HEK293 (cell line): ENCODE measurements around the gene MATN3.

Experiments
- ELK4 ChIP-seq: IDR thresholded peaks from 2 replicates; pipeline ENCODE4 v1.6.1; 2011; ENCODE audit warnings: mild to moderate bottlenecking, low read depth, low read length, borderline replicate concordance
- GLIS1 ChIP-seq: fragments of 450-650 bp; formaldehyde crosslinking; IDR thresholded peaks from 2 replicates; pipeline ENCODE4 v1.5.1; 2016; ENCODE audit warnings: missing biosample characterization, missing genetic modification characterization
- GLIS2 ChIP-seq: fragments of 450-650 bp; formaldehyde crosslinking; IDR thresholded peaks from 2 replicates; pipeline ENCODE4 v1.5.1; 2016; ENCODE audit warnings: missing biosample characterization, missing genetic modification characterization
- HOXA7 ChIP-seq: sonication (generic); formaldehyde crosslinking; IDR thresholded peaks from 2 replicates; pipeline ENCODE4 v1.8.1; 2022; ENCODE audit warnings: missing genetic modification reagents, borderline replicate concordance
- KLF8 ChIP-seq: fragments of 450-650 bp; formaldehyde crosslinking; IDR thresholded peaks from 2 replicates; pipeline ENCODE4 v1.5.1; 2016; ENCODE audit warnings: missing biosample characterization, missing genetic modification characterization
- OSR2 ChIP-seq: fragments of 450-650 bp; formaldehyde crosslinking; IDR thresholded peaks from 2 replicates; pipeline ENCODE4 v1.5.1; 2016; ENCODE audit warnings: missing biosample characterization, missing genetic modification characterization
- OVOL3 ChIP-seq: fragments of 450-650 bp; formaldehyde crosslinking; IDR thresholded peaks from 2 replicates; pipeline ENCODE4 v1.5.1; 2016; ENCODE audit warnings: missing biosample characterization, missing genetic modification characterization
- PRDM1 ChIP-seq: fragments of 450-650 bp; formaldehyde crosslinking; IDR thresholded peaks from 2 replicates; pipeline ENCODE4; 2016; ENCODE audit warnings: missing biosample characterization, missing genetic modification characterization
- PRDM4 ChIP-seq: fragments of 450-650 bp; formaldehyde crosslinking; IDR thresholded peaks from 2 replicates; pipeline ENCODE4 v1.5.1; 2017; ENCODE audit warnings: missing biosample characterization, missing genetic modification characterization
- SCRT1 ChIP-seq: fragments of 450-650 bp; formaldehyde crosslinking; IDR thresholded peaks from 2 replicates; pipeline ENCODE4 v1.5.1; 2016; ENCODE audit warnings: missing biosample characterization, missing genetic modification characterization, borderline replicate concordance
- SP2 ChIP-seq: fragments of 450-650 bp; formaldehyde crosslinking; IDR thresholded peaks from 2 replicates; pipeline ENCODE4 v1.5.1; 2016; ENCODE audit warnings: missing biosample characterization, missing genetic modification characterization
- YY2 ChIP-seq: fragments of 450-650 bp; formaldehyde crosslinking; IDR thresholded peaks from 2 replicates; pipeline ENCODE4 v1.5.1; 2016; ENCODE audit warnings: missing biosample characterization, missing genetic modification characterization
- ZBTB1 ChIP-seq: fragments of 450-650 bp; formaldehyde crosslinking; IDR thresholded peaks from 2 replicates; pipeline ENCODE4 v1.5.1; 2016; ENCODE audit warnings: missing biosample characterization, missing genetic modification characterization
- ZEB2 ChIP-seq: fragments of 450-650 bp; formaldehyde crosslinking; IDR thresholded peaks from 2 replicates; pipeline ENCODE4 v1.5.1; 2016; ENCODE audit warnings: missing biosample characterization, missing genetic modification characterization
- ZNF221 ChIP-seq: fragments of 450-650 bp; formaldehyde crosslinking; IDR thresholded peaks from 2 replicates; pipeline ENCODE4 v1.5.1; 2017; ENCODE audit warnings: missing biosample characterization, missing genetic modification characterization, borderline replicate concordance
- ZNF362 ChIP-seq: fragments of 450-650 bp; formaldehyde crosslinking; IDR thresholded peaks from 2 replicates; pipeline ENCODE4 v1.5.1; 2016; ENCODE audit warnings: missing biosample characterization, missing genetic modification characterization
- ZNF37A ChIP-seq: fragments of 450-650 bp; IDR thresholded peaks from 2 replicates; pipeline ENCODE4 v1.5.1; 2018; ENCODE audit warnings: missing biosample characterization, missing genetic modification characterization
- ZNF394 ChIP-seq: fragments of 450-650 bp; formaldehyde crosslinking; IDR thresholded peaks from 2 replicates; pipeline ENCODE4 v1.5.1; 2016; ENCODE audit warnings: missing biosample characterization, missing genetic modification characterization, mild to moderate bottlenecking, moderate library complexity, borderline replicate concordance
- ZNF518A ChIP-seq: fragments of 450-650 bp; formaldehyde crosslinking; conservative IDR thresholded peaks from 2 replicates; pipeline ENCODE4 v1.5.1; 2016; ENCODE audit warnings: low read depth, missing biosample characterization, missing genetic modification characterization
- ZNF521 ChIP-seq: fragments of 450-650 bp; formaldehyde crosslinking; IDR thresholded peaks from 2 replicates; pipeline ENCODE4 v1.5.1; 2017; ENCODE audit warnings: missing biosample characterization, mild to moderate bottlenecking, missing genetic modification characterization
- ZNF529 ChIP-seq: fragments of 450-650 bp; formaldehyde crosslinking; IDR thresholded peaks from 2 replicates; pipeline ENCODE4 v1.5.1; 2017; ENCODE audit warnings: missing genetic modification characterization, missing biosample characterization; ENCODE audit not compliant: insufficient replicate concordance
- ZNF580 ChIP-seq: fragments of 450-650 bp; formaldehyde crosslinking; IDR thresholded peaks from 2 replicates; pipeline ENCODE4 v1.5.1; 2016; ENCODE audit warnings: missing biosample characterization, missing genetic modification characterization
- ZNF596 ChIP-seq: fragments of 450-650 bp; IDR thresholded peaks from 2 replicates; pipeline ENCODE4 v1.5.0; 2018; ENCODE audit warnings: missing biosample characterization, mild to moderate bottlenecking, missing genetic modification characterization, moderate library complexity
- ZNF629 ChIP-seq: fragments of 450-650 bp; formaldehyde crosslinking; IDR thresholded peaks from 2 replicates; pipeline ENCODE4 v1.5.1; 2017; ENCODE audit warnings: missing biosample characterization, missing genetic modification characterization
- ZNF639 ChIP-seq: fragments of 450-650 bp; formaldehyde crosslinking; IDR thresholded peaks from 2 replicates; pipeline ENCODE4 v1.5.1; 2016; ENCODE audit warnings: missing biosample characterization, missing genetic modification characterization
- ZNF670 ChIP-seq: fragments of 450-650 bp; formaldehyde crosslinking; IDR thresholded peaks from 2 replicates; pipeline ENCODE4 v1.5.1; 2016; ENCODE audit warnings: missing biosample characterization, missing genetic modification characterization, low read depth
- ZNF701 ChIP-seq: fragments of 450-650 bp; formaldehyde crosslinking; IDR thresholded peaks from 2 replicates; pipeline ENCODE4 v1.5.1; 2016; ENCODE audit warnings: missing biosample characterization, missing genetic modification characterization
- ZNF837 ChIP-seq: fragments of 450-650 bp; formaldehyde crosslinking; IDR thresholded peaks from 2 replicates; pipeline ENCODE4 v1.5.1; 2016; ENCODE audit warnings: missing biosample characterization, missing genetic modification characterization

The MATN3 gene

GRCh38 chr2:20050104-20050645 is 37.7 kb upstream of the MATN3 start (continued):
- peak; percentile 67 for TF ChIP-seq ZNF394 (tag by site-specific recombination)
- TF ChIP-seq ZNF221 (tag by site-specific recombination), result no peak
- TF ChIP-seq KLF8 (tag by site-specific recombination), result 0 out of 2 replicates have a peak, but pooled peaks have one; percentile 39
- TF ChIP-seq ELK4, result no peak
- no peak for TF ChIP-seq ZNF529 (tag by site-specific recombination)
- TF ChIP-seq ZNF580 (tag by site-specific recombination), result no peak
- TF ChIP-seq PRDM1 (tag by site-specific recombination), result 0 out of 2 replicates have a peak, but pooled peaks have one; percentile 25
- TF ChIP-seq ZBTB1 (tag by site-specific recombination), result no peak
- TF ChIP-seq HOXA7, result no peak
- TF ChIP-seq OVOL3 (tag by site-specific recombination), result no peak
- TF ChIP-seq ZNF37A (tag by site-specific recombination), result no peak
- peak; percentile 82 for TF ChIP-seq OSR2 (tag by site-specific recombination)
- TF ChIP-seq SP2, result no peak
- no peak for TF ChIP-seq ZNF670
- TF ChIP-seq ZNF629 (tag by site-specific recombination), result peak; percentile 20; the same call in 1 of the 2 replicates
- no peak for TF ChIP-seq GLIS2 (tag by site-specific recombination)
- TF ChIP-seq PRDM4 (tag by site-specific recombination), result no peak
- TF ChIP-seq ZEB2 (tag by site-specific recombination), result peak; percentile 63; the same call in 1 of the 2 replicates
- TF ChIP-seq SCRT1, result no peak
- no peak for TF ChIP-seq ZNF521 (tag by site-specific recombination)
- no peak for TF ChIP-seq YY2 (tag by site-specific recombination)
- no peak for TF ChIP-seq ZNF518A (tag by site-specific recombination)
- no peak for TF ChIP-seq ZNF837 (tag by site-specific recombination)
- TF ChIP-seq ZNF701, result no peak
- TF ChIP-seq GLIS1, result peak; percentile 57
- TF ChIP-seq ZNF639 (tag by site-specific recombination), result 0 out of 2 replicates have a peak, but pooled peaks have one; percentile 18
- 0 out of 2 replicates have a peak, but pooled peaks have one; percentile 21 for TF ChIP-seq ZNF362 (tag by site-specific recombination)
- TF ChIP-seq ZNF596 (tag by site-specific recombination), result no peak
